Liver (tissue), 9 donors: ENCODE data around the gene STAMBPL1. TPM values are rescaled to one million over a fixed set of nuclear protein-coding genes. Genes with fewer than 3 reads are reported as not detected.

ENCODE experiments used
- DNase-seq: peaks from one replicate; pipeline ENCODE4 v3.0.0-alpha.2; 2017; ENCODE audit warnings: low spot score
- H3K27ac ChIP-seq, 2 donors: one replicate each; pipeline ENCODE4 v1.7.0; 2013; ENCODE audit warnings: inconsistent platforms in 2 of 2, low read length in 2 of 2, control low read depth in 1 of 2, low read depth in 1 of 2, mild to moderate bottlenecking in 1 of 2
- H3K27me3 ChIP-seq, 4 donors: one replicate each; pipeline versions ENCODE4 v1.6.1 to v1.7.0; 2013; ENCODE audit warnings: low read length in 3 of 4, inconsistent platforms in 1 of 4, mild to moderate bottlenecking in 1 of 4, moderate library complexity in 1 of 4; ENCODE audit not compliant: control insufficient read depth in 4 of 4, insufficient read depth in 4 of 4
- H3K36me3 ChIP-seq, 4 donors: one replicate each; pipeline versions ENCODE4 v1.6.1 to v1.7.0; 2013; ENCODE audit warnings: low read length in 3 of 4, mild to moderate bottlenecking in 3 of 4, low read depth in 1 of 4, moderate library complexity in 1 of 4; ENCODE audit not compliant: control insufficient read depth in 4 of 4, insufficient read depth in 3 of 4
- H3K4me1 ChIP-seq, 4 donors: one replicate each; pipeline versions ENCODE4 v1.6.1 to v1.7.0; 2013; ENCODE audit warnings: low read length in 3 of 4, mild to moderate bottlenecking in 3 of 4, moderate library complexity in 1 of 4; ENCODE audit not compliant: control insufficient read depth in 4 of 4, insufficient read depth in 4 of 4
- H3K4me3 ChIP-seq, 3 donors: one replicate each; pipeline versions ENCODE4 v1.6.1 to v1.7.0; 2013; ENCODE audit warnings: low read length in 3 of 3, control low read depth in 1 of 3, low read depth in 1 of 3, mild to moderate bottlenecking in 1 of 3
- H3K9ac ChIP-seq, 2 donors: one replicate each; pipeline ENCODE4 v1.7.0; 2013; ENCODE audit warnings: low read length in 2 of 2, mild to moderate bottlenecking in 2 of 2, moderate library complexity in 2 of 2, control low read depth in 1 of 2, low read depth in 1 of 2
- H3K9me3 ChIP-seq, 4 donors: one replicate each; pipeline versions ENCODE4 v1.6.1 to v1.7.0; 2013; ENCODE audit warnings: low read length in 3 of 4; ENCODE audit not compliant: control insufficient read depth in 4 of 4
- CTCF ChIP-seq: fragments of 150-350 bp; IDR thresholded peaks from 2 replicates; pipeline ENCODE4 v1.5.1; 2017; ENCODE audit warnings: improper control_type of control experiment, low read depth, low read length; ENCODE audit not compliant: missing input control
- FOXA1 ChIP-seq: IDR thresholded peaks from 2 replicates; pipeline ENCODE4 v1.6.1; 2016; ENCODE audit warnings: antibody characterized with exemption
- FOXA2 ChIP-seq: IDR thresholded peaks from 2 replicates; pipeline ENCODE4 v1.6.1; 2016; ENCODE audit warnings: antibody characterized with exemption
- GABPA ChIP-seq, 2 donors: IDR thresholded peaks in 1 of 2; conservative IDR thresholded peaks in 1 of 2; 2 replicates each; pipeline ENCODE4 v1.6.1; 2016; ENCODE audit warnings: antibody characterized with exemption in 2 of 2, mild to moderate bottlenecking in 1 of 2, moderate library complexity in 1 of 2
- HNF4A ChIP-seq, 2 donors: conservative IDR thresholded peaks; 2 replicates each; pipeline ENCODE4 v1.6.1; 2016; ENCODE audit warnings: antibody characterized with exemption in 2 of 2, mild to moderate bottlenecking in 2 of 2
- HNF4G ChIP-seq: IDR thresholded peaks from 2 replicates; pipeline ENCODE4 v1.6.1; 2016; ENCODE audit warnings: antibody characterized with exemption
- JUND ChIP-seq, 2 donors: IDR thresholded peaks; 2 replicates each; pipeline ENCODE4 v1.6.1; 2016; ENCODE audit warnings: antibody characterized with exemption in 2 of 2
- NR2F2 ChIP-seq: IDR thresholded peaks from 2 replicates; pipeline ENCODE4 v1.6.1; 2016; ENCODE audit warnings: antibody characterized with exemption
- RAD21 ChIP-seq, 2 donors: IDR thresholded peaks; 2 replicates each; pipeline ENCODE4 v1.6.1; 2016; ENCODE audit warnings: antibody characterized with exemption in 2 of 2, mild to moderate bottlenecking in 2 of 2
- SP1 ChIP-seq: IDR thresholded peaks from 2 replicates; pipeline ENCODE4 v1.6.1; 2018; ENCODE audit warnings: antibody characterized with exemption, mild to moderate bottlenecking
- TAF1 ChIP-seq: conservative IDR thresholded peaks from 2 replicates; pipeline ENCODE4 v1.6.1; 2016; ENCODE audit warnings: antibody characterized with exemption, mild to moderate bottlenecking
- WGBS: extraction: QIAGEN DNeasy Blood & Tissue Kit; methylation state at CpG from one replicate; pipeline ENCODE4 v1.1.7; 2013; 5-methylcytosine and 5-hydroxymethylcytosine counted together
- polyA plus RNA-seq, 2 donors: library from polyadenylated mRNA; stranded (reverse) in 1 of 2; unstranded in 1 of 2; fragments of 200-250 nt in 1 of 2; fragments of >200 nt in 1 of 2; fragmentation: Nextera tagmentation in 1 of 2; extraction: Ambion mirVana in 1 of 2; gene quantifications; one replicate each; pipeline versions ENCODE4 v1.2.1 to v1.2.3, GENCODE V29; 2013 to 2015
- total RNA-seq, 2 donors: library from RNA; depleted of rRNA; stranded (reverse); fragments of >200 nt; gene quantifications; one replicate each; pipeline ENCODE4 v1.2.3, GENCODE V29; 2014
- TF ChIP-seq, protein P1 (sequence below): IDR thresholded peaks from 2 replicates; pipeline ENCODE4 v1.6.1; 2016; ENCODE audit warnings: antibody characterized with exemption
- TF ChIP-seq, protein P2 (sequence below): IDR thresholded peaks from 2 replicates; pipeline ENCODE4 v1.6.1; 2016; ENCODE audit warnings: antibody characterized with exemption
- TF ChIP-seq, protein P3 (sequence below): IDR thresholded peaks from 2 replicates; pipeline ENCODE4 v1.6.1; 2016; ENCODE audit warnings: antibody characterized with exemption, mild to moderate bottlenecking
- donor health status: healthy.
- donor health status: healthy.
- donor health status: healthy.
- donor health status: healthy.
- donor health status: healthy.

STAMBPL1 gene
- total and polyA plus RNA-seq, 4 donors, result 1.3 to 8.0 (median 3.7) TPM

DNA sequence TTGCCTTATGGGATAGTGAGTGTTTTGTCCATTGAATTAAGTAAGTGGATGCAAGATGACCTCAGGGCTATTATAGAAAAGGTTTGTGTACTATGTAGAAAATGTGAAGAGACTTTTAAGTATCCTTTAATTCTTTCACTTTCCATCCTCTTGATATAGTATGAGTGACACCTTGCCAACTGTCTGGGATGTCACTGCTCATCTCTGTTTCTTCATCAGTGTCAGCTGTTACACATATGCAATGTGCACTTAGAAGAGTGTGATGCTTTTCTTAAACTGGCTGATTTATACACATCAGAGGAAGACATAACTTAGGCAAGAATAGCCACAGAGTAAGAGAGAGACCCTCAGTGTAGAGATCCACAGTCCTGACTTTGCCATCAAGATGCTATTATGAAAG is 81.2 kb downstream of the STAMBPL1 start:
- no peak overlapping the region for H3K4me3 ChIP-seq
- no peaks in the 10 kb centered on the region for H3K27me3 ChIP-seq
- TF ChIP-seq NR2F2 (no peak), JUND (IDR thresholded peaks at IDR 0.05) (no peak), HNF4G (no peak), GABPA (IDR thresholded peaks at IDR 0.05 in 1 of 2, conservative IDR thresholded peaks at IDR 0.05 in 1 of 2) (no peak), RAD21 (IDR thresholded peaks at IDR 0.05) (no peak), FOXA1 (no peak), HNF4A (conservative IDR thresholded peaks at IDR 0.05) (no peak)
- TF ChIP-seq, protein P1, sequence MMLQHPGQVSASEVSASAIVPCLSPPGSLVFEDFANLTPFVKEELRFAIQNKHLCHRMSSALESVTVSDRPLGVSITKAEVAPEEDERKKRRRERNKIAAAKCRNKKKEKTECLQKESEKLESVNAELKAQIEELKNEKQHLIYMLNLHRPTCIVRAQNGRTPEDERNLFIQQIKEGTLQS, result no peak
- TF ChIP-seq, protein P2, sequence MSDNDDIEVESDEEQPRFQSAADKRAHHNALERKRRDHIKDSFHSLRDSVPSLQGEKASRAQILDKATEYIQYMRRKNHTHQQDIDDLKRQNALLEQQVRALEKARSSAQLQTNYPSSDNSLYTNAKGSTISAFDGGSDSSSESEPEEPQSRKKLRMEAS, result no peak
- no peaks in the 10 kb centered on the region for H3K36me3 ChIP-seq
- H3K4me1 ChIP-seq, result no peaks in the 10 kb centered on the region
- H3K9ac ChIP-seq, result no peak overlapping the region
- DNase-seq, result no peak
- no peak overlapping the region for H3K27ac ChIP-seq
- H3K9me3 ChIP-seq, result no peaks in the 10 kb centered on the region

DNA sequence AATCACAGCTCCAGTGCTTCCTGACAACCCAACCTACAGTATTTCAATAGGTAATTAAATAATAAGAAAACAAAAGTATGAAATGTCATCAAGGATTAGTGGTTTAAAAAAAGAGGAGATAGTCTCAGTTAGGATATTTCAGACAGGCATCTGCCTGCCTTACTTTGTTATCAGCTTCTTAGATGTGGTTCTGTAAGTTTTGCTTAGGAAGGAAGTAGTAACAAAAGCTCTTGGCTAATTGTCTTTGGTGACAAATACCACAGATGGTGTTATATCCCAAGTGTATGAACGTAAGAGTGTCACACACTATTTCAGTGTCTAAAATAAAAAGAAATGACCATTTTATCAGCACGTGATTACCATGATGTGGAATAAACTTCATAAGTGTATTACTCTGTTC is 82.3 kb downstream of the STAMBPL1 start:
- Histone ChIP-seq H3K36me3 (no peaks in the 10 kb centered on the region), H3K4me3 (no peak overlapping the region), H3K27me3 (no peaks in the 10 kb centered on the region), H3K4me1 (no peaks in the 10 kb centered on the region), H3K27ac (no peak overlapping the region), H3K9me3 (no peaks in the 10 kb centered on the region), H3K9ac (no peak overlapping the region)
- 78% methylated on average over 2 of the region's 2 CpGs for WGBS
- TF ChIP-seq, protein P2, result no peak
- TF ChIP-seq CTCF (no peak), FOXA2 (no peak), TAF1 (no peak), SP1 (no peak), JUND (IDR thresholded peaks at IDR 0.05) (no peak), HNF4A (conservative IDR thresholded peaks at IDR 0.05) (no peak)
- TF ChIP-seq, protein P3, sequence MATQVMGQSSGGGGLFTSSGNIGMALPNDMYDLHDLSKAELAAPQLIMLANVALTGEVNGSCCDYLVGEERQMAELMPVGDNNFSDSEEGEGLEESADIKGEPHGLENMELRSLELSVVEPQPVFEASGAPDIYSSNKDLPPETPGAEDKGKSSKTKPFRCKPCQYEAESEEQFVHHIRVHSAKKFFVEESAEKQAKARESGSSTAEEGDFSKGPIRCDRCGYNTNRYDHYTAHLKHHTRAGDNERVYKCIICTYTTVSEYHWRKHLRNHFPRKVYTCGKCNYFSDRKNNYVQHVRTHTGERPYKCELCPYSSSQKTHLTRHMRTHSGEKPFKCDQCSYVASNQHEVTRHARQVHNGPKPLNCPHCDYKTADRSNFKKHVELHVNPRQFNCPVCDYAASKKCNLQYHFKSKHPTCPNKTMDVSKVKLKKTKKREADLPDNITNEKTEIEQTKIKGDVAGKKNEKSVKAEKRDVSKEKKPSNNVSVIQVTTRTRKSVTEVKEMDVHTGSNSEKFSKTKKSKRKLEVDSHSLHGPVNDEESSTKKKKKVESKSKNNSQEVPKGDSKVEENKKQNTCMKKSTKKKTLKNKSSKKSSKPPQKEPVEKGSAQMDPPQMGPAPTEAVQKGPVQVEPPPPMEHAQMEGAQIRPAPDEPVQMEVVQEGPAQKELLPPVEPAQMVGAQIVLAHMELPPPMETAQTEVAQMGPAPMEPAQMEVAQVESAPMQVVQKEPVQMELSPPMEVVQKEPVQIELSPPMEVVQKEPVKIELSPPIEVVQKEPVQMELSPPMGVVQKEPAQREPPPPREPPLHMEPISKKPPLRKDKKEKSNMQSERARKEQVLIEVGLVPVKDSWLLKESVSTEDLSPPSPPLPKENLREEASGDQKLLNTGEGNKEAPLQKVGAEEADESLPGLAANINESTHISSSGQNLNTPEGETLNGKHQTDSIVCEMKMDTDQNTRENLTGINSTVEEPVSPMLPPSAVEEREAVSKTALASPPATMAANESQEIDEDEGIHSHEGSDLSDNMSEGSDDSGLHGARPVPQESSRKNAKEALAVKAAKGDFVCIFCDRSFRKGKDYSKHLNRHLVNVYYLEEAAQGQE, result no peak
- DNase-seq, result no peak
